Measurements from ENCODE around the gene STARD9. TPM values are rescaled to one million over a fixed set of nuclear protein-coding genes. Genes with fewer than 3 reads are reported as not detected.
"Not testable (repeated sequence)": the region's sequence is repeated elsewhere in the genome, so short reads cannot be mapped to it uniquely, and the experiment has no call there.

The STARD9 gene
- total and polyA plus RNA-seq, 2 of the 13 experiments (the other 11 are each of a cell fraction or from before 2014, with no cell fraction given), result 5.3 to 7.5 TPM

- intact Hi-C loops (cut with micrococcal nuclease; ENCODE audit: unreplicated experiment); H3K9ac ChIP-seq (ENCODE audit: insufficient read depth, low read depth, low read length); H3K79me2 ChIP-seq (ENCODE audit: insufficient read depth, low read length); BruUV-seq (replicated peaks); FAIRE-seq; H3K4me3 ChIP-seq (replicated peaks in 1 of 3; ENCODE audit: insufficient read depth in 1 of 3, low read depth in 2 of 3, low read length in 3 of 3); POLR2A ChIA-PET; H2AFZ ChIP-seq (ENCODE audit: low read length); in situ Hi-C loops (cut with HindIII; ENCODE audit: extremely low pct_ligation_motif_present, low pct_unique_long_range_greater_than_20kb); DNase-seq (ENCODE audit: low spot score); ATAC-seq; H3K4me2 ChIP-seq (ENCODE audit: low read depth, low read length); H3K27ac ChIP-seq (ENCODE audit: extremely low read length, insufficient read depth, low read length); H4K20me1 ChIP-seq (ENCODE audit: insufficient read depth, low read length); CTCF ChIA-PET (ENCODE audit: low intra/inter-chr PET ratio, low total read pairs); H3K36me3 ChIP-seq (replicated peaks in 1 of 2; ENCODE audit: control insufficient read depth in 1 of 2, insufficient read depth in 2 of 2, low read length in 2 of 2); H3K27me3 ChIP-seq (ENCODE audit: control insufficient read depth in 1 of 2, insufficient read depth in 2 of 2, low read length in 2 of 2): not testable (repeated sequence)
- WGBS (ENCODE audit: low lambda C conversion rate), result 86% methylated on average over 2 of the region's 2 CpGs
- peak; percentile 90 for TF ChIP-seq ZNF431 (CRISPR knock-in tag; IDR thresholded peaks at IDR 0.05; ENCODE audit: borderline replicate concordance, low read depth)
- H3K9me3 ChIP-seq (ENCODE audit: low read length), result peaks cover 20% of the 10 kb centered on the region
- H3K4me1 ChIP-seq (ENCODE audit: insufficient read depth, low read length), result peaks cover 17% of the 10 kb centered on the region; the same call in 1 of the 2 replicates
Observed at GRCh38 chr15:42761813-42762212, 186.4 kb downstream of the STARD9 start.

- POLR2A ChIA-PET, result interaction anchor here (0.8 kb wide), 1 partner anchor 44 kb away, joined by 3 read pairs; no protein-coding TSS in a partner anchor
- H4K20me1 ChIP-seq (ENCODE audit: insufficient read depth, low read length); in situ Hi-C loops (cut with HindIII; ENCODE audit: extremely low pct_ligation_motif_present, low pct_unique_long_range_greater_than_20kb); BruUV-seq (replicated peaks); H3K36me3 ChIP-seq (replicated peaks in 1 of 2; ENCODE audit: control insufficient read depth in 1 of 2, insufficient read depth in 2 of 2, low read length in 2 of 2); intact Hi-C loops (cut with micrococcal nuclease; ENCODE audit: unreplicated experiment); ATAC-seq; FAIRE-seq; CTCF ChIA-PET (ENCODE audit: low intra/inter-chr PET ratio, low total read pairs); H3K79me2 ChIP-seq (ENCODE audit: insufficient read depth, low read length); H3K27ac ChIP-seq (ENCODE audit: extremely low read length, insufficient read depth, low read length); H2AFZ ChIP-seq (ENCODE audit: low read length); H3K27me3 ChIP-seq (ENCODE audit: control insufficient read depth in 1 of 2, insufficient read depth in 2 of 2, low read length in 2 of 2); TF ChIP-seq FOXA1, SOX6 (IDR thresholded peaks at IDR 0.05): not testable (repeated sequence)
- WGBS (ENCODE audit: low lambda C conversion rate), result 34% methylated on average over 3 of the region's 16 CpGs
- peaks cover 20% of the 10 kb centered on the region for H3K9me3 ChIP-seq (ENCODE audit: low read length)
- H3K4me3 ChIP-seq (replicated peaks in 1 of 3; ENCODE audit: insufficient read depth in 1 of 3, low read depth in 2 of 3, low read length in 3 of 3), result peak overlapping the region in 2 of 3 experiments; percentile 22 to 53; a peak in 4 of 6 replicates
- peak overlapping the region; percentile 62 for H3K4me2 ChIP-seq (ENCODE audit: low read depth, low read length)
- peak; percentile 5 for DNase-seq (ENCODE audit: low spot score)
- H3K4me1 ChIP-seq (ENCODE audit: insufficient read depth, low read length), result peaks cover 17% of the 10 kb centered on the region; the same call in 1 of the 2 replicates
- H3K9ac ChIP-seq (ENCODE audit: insufficient read depth, low read depth, low read length), result 0 out of 2 replicates have a peak overlapping the region, but pooled peaks have one; percentile 8
- TF ChIP-seq FOXA3 (CRISPR knock-in tag; IDR thresholded peaks at IDR 0.05) (0 out of 2 replicates have a peak, but pooled peaks have one; percentile 12), PAXIP1 (CRISPR knock-in tag; conservative IDR thresholded peaks at IDR 0.05) (0 out of 2 replicates have a peak, but pooled peaks have one; percentile 2), FOXA1 (CRISPR knock-in tag; IDR thresholded peaks at IDR 0.05) (peak; percentile 49; the same call in 1 of the 2 replicates), ZNF687 (CRISPR knock-in tag; IDR thresholded peaks at IDR 0.05) (peak; percentile 58), HOXA3 (CRISPR knock-in tag; IDR thresholded peaks at IDR 0.05) (0 out of 2 replicates have a peak, but pooled peaks have one; percentile 10), SOX6 (CRISPR knock-in tag; IDR thresholded peaks at IDR 0.05) (0 out of 2 replicates have a peak, but pooled peaks have one; percentile 26), ZNF292 (CRISPR knock-in tag; IDR thresholded peaks at IDR 0.05; ENCODE audit: borderline replicate concordance, low read depth) (peak; percentile 74; the same call in 1 of the 2 replicates)
Observed at GRCh38 chr15:42764154-42764731, 188.8 kb downstream of the STARD9 start.
